Spleen (tissue), 11 donors: ENCODE results near the gene RSBN1L. TPM values are rescaled to one million over a fixed set of nuclear protein-coding genes. Genes with fewer than 3 reads are reported as not detected.
"Not testable (repeated sequence)": the region's sequence is repeated elsewhere in the genome, so short reads cannot be mapped to it uniquely, and the experiment has no call there.

ENCODE experiments used
- DNase-seq: peaks from one replicate; pipeline ENCODE4 v3.0.0-alpha.2; 2020
- H3K27ac ChIP-seq, 8 donors: fragments of 200-600 bp; sonication (generic) in 7 of 8; 1 replicate in 4 of 8; 2 replicates in 4 of 8; pipeline versions ENCODE4 v1.5.0 to v1.8.0; 2016 to 2021; ENCODE audit warnings: inconsistent platforms in 4 of 8, mild to moderate bottlenecking in 4 of 8, moderate library complexity in 1 of 8
- H3K27me3 ChIP-seq, 7 donors: fragments of 200-600 bp; sonication (generic) in 6 of 7; replicated peaks in 1 of 7; 1 replicate in 4 of 7; 2 replicates in 3 of 7; pipeline versions ENCODE4 v1.5.0 to v1.8.0; 2016 to 2021; ENCODE audit warnings: inconsistent platforms in 3 of 7, mild to moderate bottlenecking in 1 of 7
- H3K36me3 ChIP-seq, 6 donors: fragments of 200-600 bp; sonication (generic) in 5 of 6; 1 replicate in 4 of 6; 2 replicates in 2 of 6; pipeline versions ENCODE4 v1.5.0 to v1.8.0; 2016 to 2021; ENCODE audit warnings: inconsistent platforms in 2 of 6
- H3K4me1 ChIP-seq, 6 donors: fragments of 200-600 bp; sonication (generic) in 5 of 6; 1 replicate in 3 of 6; 2 replicates in 3 of 6; pipeline versions ENCODE4 v1.5.0 to v1.8.0; 2016 to 2021; ENCODE audit warnings: inconsistent platforms in 3 of 6
- H3K4me3 ChIP-seq, 8 donors: fragments of 200-600 bp; sonication (generic) in 7 of 8; 1 replicate in 4 of 8; 2 replicates in 4 of 8; pipeline versions ENCODE4 v1.5.0 to v1.8.0; 2016 to 2021; ENCODE audit warnings: inconsistent platforms in 4 of 8, mild to moderate bottlenecking in 4 of 8, moderate library complexity in 2 of 8
- H3K9me3 ChIP-seq, 8 donors: fragments of 200-600 bp; sonication (generic) in 7 of 8; 1 replicate in 4 of 8; 2 replicates in 4 of 8; pipeline versions ENCODE4 v1.5.0 to v1.8.0; 2016 to 2021; ENCODE audit warnings: inconsistent platforms in 4 of 8
- CTCF ChIP-seq, 11 experiments: fragments of 200-600 bp in 7 of 11; fragments of 450-650 bp in 4 of 11; sonication (generic) in 4 of 11; IDR thresholded peaks in 8 of 11; conservative IDR thresholded peaks in 3 of 11; 1 replicate in 7 of 11; 2 replicates in 4 of 11; pipeline versions ENCODE4 v1.4.0 to v1.8.0; 2016 to 2021; ENCODE audit warnings: antibody characterized with exemption in 11 of 11, inconsistent platforms in 4 of 11, mild to moderate bottlenecking in 1 of 11
- POLR2A ChIP-seq, 3 donors: fragments of 450-650 bp; IDR thresholded peaks; one replicate each; pipeline ENCODE4 v1.5.1; 2017; ENCODE audit warnings: antibody characterized with exemption in 3 of 3, mild to moderate bottlenecking in 1 of 3
- POLR2AphosphoS5 ChIP-seq, 3 donors: sonication (generic); formaldehyde crosslinking; IDR thresholded peaks; one replicate each; pipeline ENCODE4 v1.5.1; 2017; ENCODE audit warnings: antibody characterized with exemption in 3 of 3
- WGBS, 5 donors: extraction: QIAGEN DNeasy Blood & Tissue Kit in 3 of 5; methylation state at CpG; one replicate each; pipeline versions ENCODE4 v1.1.5 to v1.1.7; 2013 to 2018; 5-methylcytosine and 5-hydroxymethylcytosine counted together
- intact Hi-C: fragments of 100-400 bp; cut with DNase I; formaldehyde crosslinking; loops from one replicate; pipeline ENCODE4 v1.15.0; 2023; ENCODE audit warnings: low total_unique reads
- polyA plus RNA-seq, 3 donors: library from polyadenylated mRNA; stranded (reverse); fragments of 200-250 nt; gene quantifications; one replicate each; pipeline ENCODE4 v1.2.1, GENCODE V29; 2013
- total RNA-seq, 7 donors: library from RNA; depleted of rRNA in 3 of 7; stranded (reverse); fragments of >200 nt in 3 of 7; fragmentation: NEBNext Ultra II Directional in 4 of 7; extraction: Animal tissue kit (Norgen Biotek cat#: 25700) in 4 of 7; gene quantifications; one replicate each; pipeline versions ENCODE4 v1.1.0 to v1.2.1, GENCODE V29; 2016 to 2021
- donor health status: healthy with polysubstance abuse.
- donor health status: DM: no; HTN: no; CAD: no; lungs with moderate emphysema.
- donor health status: DM: no; HTN: no; CAD: no.
- donor health status: Bipolar disorder and iron deficiency.
- donor health status: healthy.
- donor health status: DM: no; HTN: no; CAD: no.
- donor health status: DM: yes; HTN: yes; CAD: no.

RSBN1L gene
- total and polyA plus RNA-seq, 10 donors, result 9.4 to 32.5 (median 27.5) TPM

DNA sequence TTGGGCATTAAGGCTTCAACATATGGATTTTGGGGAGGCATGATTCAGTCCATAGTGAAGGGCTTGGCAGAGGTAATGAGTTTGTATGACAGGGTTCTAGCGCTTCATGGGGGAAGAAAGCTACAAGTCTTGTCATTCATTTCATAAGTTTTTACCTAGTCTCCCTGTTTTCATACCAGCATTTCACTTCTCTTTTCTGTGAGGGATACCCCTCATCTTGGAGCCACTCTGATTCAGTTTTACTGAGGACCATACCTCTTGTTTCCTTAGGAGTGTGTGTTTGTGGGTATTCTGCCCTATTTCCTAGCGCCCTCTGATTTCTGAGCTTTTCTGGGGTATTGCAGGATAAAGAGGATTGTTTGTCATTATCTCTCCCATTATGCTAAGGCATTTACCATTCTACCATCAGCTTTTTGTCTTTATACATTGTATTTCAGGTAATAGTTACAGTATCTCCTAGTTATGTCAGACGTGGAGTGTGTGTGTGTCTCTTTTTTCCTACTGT, 6.8 kb downstream of the RSBN1L start:
- intact Hi-C loops, result no loop called here
- WGBS, 5 donors, result 81 to 95% (median 86%) methylated on average over 3 of the region's 3 CpGs
- Histone ChIP-seq H3K36me3 (peaks cover 0 to 30% (median 5%) of the 10 kb centered on the region in 6 donors), H3K9me3 (no peaks in the 10 kb centered on the region), H3K4me1 (peaks cover 36 to 99% (median 62%) of the 10 kb centered on the region in 6 donors), H3K27ac (peak overlapping the region in 2 of 8 donors; percentile 6 to 98), H3K27me3 (no peaks in the 10 kb centered on the region), H3K4me3 (no peak overlapping the region)
- TF ChIP-seq POLR2AphosphoS5 (IDR thresholded peaks at IDR 0.05) (no peak), CTCF (IDR thresholded peaks at IDR 0.05 in 8 of 11, conservative IDR thresholded peaks at IDR 0.05 in 3 of 11) (no peak), POLR2A (IDR thresholded peaks at IDR 0.05) (no peak)
- DNase-seq, result no peak

DNA sequence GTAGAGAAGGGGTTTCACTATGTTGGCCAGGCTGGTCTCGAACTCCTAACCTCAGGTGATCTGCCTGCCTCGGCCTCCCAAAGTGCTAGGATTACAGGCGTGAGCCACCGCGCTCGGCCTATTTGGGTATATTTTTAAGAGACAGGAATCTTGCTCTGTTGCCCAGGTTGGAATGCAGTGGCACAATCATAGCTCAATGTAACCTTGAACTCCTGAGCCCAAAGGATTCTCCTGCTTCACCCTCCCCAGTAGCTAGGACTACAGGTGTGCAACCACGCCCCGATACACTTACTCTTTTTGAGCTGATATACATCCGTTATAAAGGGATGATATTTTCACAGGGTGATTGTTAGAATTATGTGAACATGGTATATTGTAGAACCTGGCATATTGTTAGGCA, 7.4 kb downstream of the RSBN1L start:
- DNase-seq, H3K4me3 ChIP-seq, H3K27me3 ChIP-seq, H3K9me3 ChIP-seq, H3K27ac ChIP-seq, intact Hi-C loops: not testable (repeated sequence)
- Histone ChIP-seq H3K36me3 (peaks cover 0 to 30% (median 5%) of the 10 kb centered on the region in 6 donors), H3K4me1 (peaks cover 30 to 99% (median 59%) of the 10 kb centered on the region in 6 donors)
- WGBS, 5 donors, result 85 to 99% (median 93%) methylated on average over 9 of the region's 9 CpGs

- DNase-seq, result no peak
- H3K9me3 ChIP-seq, result no peaks in the 10 kb centered on the region
- H3K27me3 ChIP-seq, result no peaks in the 10 kb centered on the region
- intact Hi-C loops, result no loop called here
- TF ChIP-seq POLR2A (IDR thresholded peaks at IDR 0.05) (no peak), POLR2AphosphoS5 (IDR thresholded peaks at IDR 0.05) (no peak), CTCF (IDR thresholded peaks at IDR 0.05 in 8 of 11, conservative IDR thresholded peaks at IDR 0.05 in 3 of 11) (no peak)
- H3K36me3 ChIP-seq, result peaks cover 0 to 46% (median 12%) of the 10 kb centered on the region in 6 donors
- no peak overlapping the region for H3K4me3 ChIP-seq
- H3K4me1 ChIP-seq, result peaks cover 10 to 95% (median 30%) of the 10 kb centered on the region in 6 donors
- 75 to 87% (median 80%) methylated on average over 1 of the region's 1 CpG for WGBS, 5 donors
- no peak overlapping the region for H3K27ac ChIP-seq
These were observed 11.3 kb downstream of the RSBN1L start for GRCh38 chr7:77707504-77707992.

GRCh38 chr7:77710067-77710466, 13.8 kb downstream of the RSBN1L start:
- Histone ChIP-seq H3K27ac (no peak overlapping the region), H3K36me3 (peaks cover 0 to 46% (median 12%) of the 10 kb centered on the region in 6 donors), H3K4me1 (peaks cover 5 to 91% (median 22%) of the 10 kb centered on the region in 6 donors), H3K4me3 (no peak overlapping the region), H3K9me3 (no peaks in the 10 kb centered on the region), H3K27me3 (no peaks in the 10 kb centered on the region)
- 92 to 97% (median 94%) methylated on average over 3 of the region's 3 CpGs for WGBS, 5 donors
- intact Hi-C loops, result no loop called here
- no peak for TF ChIP-seq POLR2A (IDR thresholded peaks at IDR 0.05)
- TF ChIP-seq CTCF (IDR thresholded peaks at IDR 0.05 in 8 of 11, conservative IDR thresholded peaks at IDR 0.05 in 3 of 11), result no peak
- TF ChIP-seq POLR2AphosphoS5 (IDR thresholded peaks at IDR 0.05), result no peak
- no peak for DNase-seq
